B cell (primary cell): ENCODE data around the gene CDRT4. TPM values are rescaled to one million over a fixed set of nuclear protein-coding genes. Genes with fewer than 3 reads are reported as not detected.

Source experiments
- ATAC-seq: fragments of 200-7000 bp; cut with Tn5 transposase; one replicate; pipeline ENCODE4 v1.10.0; 2021; ENCODE audit warnings: low read depth, mild to moderate bottlenecking, moderate number of reproducible peaks, moderate library complexity
- CTCF ChIA-PET: fragments of 350-600 bp; sonication (Branson Sonifier 250); formaldehyde crosslinking; loops from one replicate; lab custom pipeline; 2021; ENCODE audit warnings: antibody characterized with exemption, inconsistent platforms; lab: Charles Lee
- POLR2A ChIA-PET: fragments of 350-600 bp; sonication (Branson Sonifier 250); formaldehyde crosslinking; loops from one replicate; lab custom pipeline; 2021; ENCODE audit warnings: antibody characterized with exemption; lab: Charles Lee
- DNase-seq: peaks from one replicate; pipeline ENCODE4 v3.0.0; 2013
- H2AFZ ChIP-seq: 2 replicates; pipeline ENCODE4 v1.6.1; 2012; ENCODE audit warnings: mild to moderate bottlenecking, low read depth, low read length; ENCODE audit not compliant: insufficient read depth, poor library complexity, severe bottlenecking
- H3K27ac ChIP-seq, 2 donors: 1 replicate in 1 of 2; 2 replicates in 1 of 2; pipeline ENCODE4 v1.5.1; 2012 to 2013; ENCODE audit warnings: low read length in 2 of 2, mild to moderate bottlenecking in 2 of 2, moderate library complexity in 1 of 2
- H3K27me3 ChIP-seq, 4 experiments: fragments of 200-600 bp in 1 of 4; sonication (generic) in 1 of 4; replicated peaks in 1 of 4; 1 replicate in 2 of 4; 2 replicates in 2 of 4; pipeline versions ENCODE4 v1.6.1 to v1.7.0; 2013 to 2016; ENCODE audit warnings: low read length in 3 of 4, mild to moderate bottlenecking in 2 of 4, mixed read lengths in 1 of 4, moderate library complexity in 1 of 4; ENCODE audit not compliant: insufficient read depth in 4 of 4, control insufficient read depth in 3 of 4; ENCODE audit errors: control extremely low read depth in 1 of 4
- H3K36me3 ChIP-seq, 2 experiments: replicated peaks in 1 of 2; 1 replicate in 1 of 2; 2 replicates in 1 of 2; pipeline versions ENCODE4 v1.6.1 to v1.7.1; 2013; ENCODE audit warnings: low read length in 1 of 2; ENCODE audit not compliant: insufficient read depth in 2 of 2, control insufficient read depth in 1 of 2; ENCODE audit errors: control extremely low read depth in 1 of 2, extremely low read depth in 1 of 2
- H3K4me1 ChIP-seq, 2 donors: fragments of 200-600 bp in 1 of 2; sonication (generic) in 1 of 2; 1 replicate in 1 of 2; 2 replicates in 1 of 2; pipeline versions ENCODE4 v1.5.1 to v1.6.1; 2013 to 2017; ENCODE audit warnings: low read length in 2 of 2; ENCODE audit not compliant: control insufficient read depth in 2 of 2, insufficient read depth in 2 of 2
- H3K4me2 ChIP-seq: replicated peaks from 2 replicates; pipeline ENCODE3; 2012; ENCODE audit warnings: mild to moderate bottlenecking, low read depth, low read length; ENCODE audit not compliant: poor library complexity, severe bottlenecking
- H3K4me3 ChIP-seq, 5 experiments: fragments of 200-600 bp in 1 of 5; sonication (generic) in 1 of 5; 1 replicate in 3 of 5; 2 replicates in 2 of 5; pipeline versions ENCODE4 v1.5.1 to v1.7.0; 2011 to 2016; ENCODE audit warnings: low read length in 4 of 5, mild to moderate bottlenecking in 4 of 5, low read depth in 2 of 5, control low read depth in 1 of 5, moderate library complexity in 1 of 5; ENCODE audit not compliant: insufficient read depth in 1 of 5; ENCODE audit errors: control extremely low read depth in 1 of 5, extremely low read depth in 1 of 5
- H3K79me2 ChIP-seq: fragments of 200-600 bp; sonication (generic); one replicate; pipeline ENCODE4 v1.6.0; 2016; ENCODE audit warnings: low read length; ENCODE audit not compliant: control insufficient read depth, insufficient read depth
- H3K9ac ChIP-seq: fragments of 200-600 bp; sonication (generic); 2 replicates; pipeline ENCODE4 v1.6.1; 2017; ENCODE audit warnings: mild to moderate bottlenecking, low read length, moderate library complexity
- H3K9me3 ChIP-seq, 3 donors: one replicate each; pipeline versions ENCODE4 v1.6.1 to v1.7.1; 2013; ENCODE audit warnings: low read length in 2 of 3; ENCODE audit not compliant: control insufficient read depth in 2 of 3, insufficient read depth in 1 of 3; ENCODE audit errors: control extremely low read depth in 1 of 3
- H4K20me1 ChIP-seq: 2 replicates; pipeline ENCODE4 v1.6.0; 2012; ENCODE audit warnings: mild to moderate bottlenecking, low read length; ENCODE audit not compliant: insufficient read depth, control insufficient read depth, poor library complexity, severe bottlenecking
- H3K27ac Mint-ChIP-seq: one replicate; pipeline ENCODE4 v1.8.0; 2021; ENCODE audit warnings: mixed read lengths
- H3K27me3 Mint-ChIP-seq: one replicate; pipeline ENCODE4 v1.8.0; 2021; ENCODE audit warnings: mixed read lengths
- H3K4me1 Mint-ChIP-seq: one replicate; pipeline ENCODE4 v1.8.0; 2021; ENCODE audit warnings: mixed read lengths
- H3K4me3 Mint-ChIP-seq: one replicate; pipeline ENCODE4 v1.8.0; 2021; ENCODE audit warnings: mixed read lengths
- H3K9me3 Mint-ChIP-seq: one replicate; pipeline ENCODE4 v1.8.0; 2022; ENCODE audit warnings: mixed read lengths; ENCODE audit not compliant: insufficient read depth
- CTCF ChIP-seq: fragments of 200-600 bp; IDR thresholded peaks from one replicate; pipeline ENCODE4 v1.8.0; 2022; ENCODE audit warnings: antibody characterized with exemption, mild to moderate bottlenecking
- EZH2 ChIP-seq: IDR thresholded peaks from 2 replicates; pipeline ENCODE4 v1.6.1; 2012; ENCODE audit warnings: borderline replicate concordance, low read depth, mild to moderate bottlenecking, moderate library complexity, low read length; ENCODE audit not compliant: insufficient read depth, poor library complexity, severe bottlenecking
- WGBS: methylation state at CpG from one replicate; pipeline ENCODE4 v1.1.5; 2013; ENCODE audit warnings: missing lambda C conversion rate; ENCODE audit not compliant: insufficient coverage; 5-methylcytosine and 5-hydroxymethylcytosine counted together
- intact Hi-C: fragments of 100-400 bp; cut with micrococcal nuclease; formaldehyde crosslinking; loops from one replicate; pipeline ENCODE4 v1.10.0; 2022
- polyA plus RNA-seq: library from polyadenylated mRNA; depleted of rRNA; stranded (reverse); fragments of >200 nt; gene quantifications from 2 replicates; pipeline ENCODE4 v1.2.3, GENCODE V29; 2012
- total RNA-seq, 2 donors: library from RNA; stranded (reverse); fragments of 120-200 nt in 1 of 2; gene quantifications; 1 replicate in 1 of 2; 2 replicates in 1 of 2; pipeline versions ENCODE4 v1.2.3 to v1.2.4, GENCODE V29; 2013 to 2022

CDRT4 gene
- total and polyA plus RNA-seq, 2 donors (not counting 1 experiment from before 2014, with no cell fraction given): 11.6 to 23.0 TPM

- no peaks in the 10 kb centered on the region for H3K27me3 ChIP-seq
- H2AFZ ChIP-seq: no peak overlapping the region
- no peaks in the 10 kb centered on the region for H3K79me2 ChIP-seq
- POLR2A ChIA-PET: no interaction called here
- no peaks in the 10 kb centered on the region for H3K36me3 ChIP-seq
- H3K9ac ChIP-seq: no peak overlapping the region
- H3K27ac ChIP-seq: no peak overlapping the region
- CTCF ChIA-PET: interaction anchor here (0.8 to 2.0 kb wide), 4 partner anchors 8 to 245 kb away, joined by 3 to 20 read pairs (median 5); no protein-coding TSS in a partner anchor
- H3K4me2 ChIP-seq: no peak overlapping the region
- Mint-ChIP-seq H3K27ac (no peak overlapping the region), H3K9me3 (no peaks in the 10 kb centered on the region), H3K4me1 (peaks cover 14% of the 10 kb centered on the region), H3K4me3 (no peak overlapping the region), H3K27me3 (no peaks in the 10 kb centered on the region)
- ATAC-seq: no peak
- peaks cover 13% of the 10 kb centered on the region in 2 donors for H3K4me1 ChIP-seq
- DNase-seq: no peak
- 85% methylated on average over 2 of the region's 2 CpGs for WGBS
- no peaks in the 10 kb centered on the region for H3K9me3 ChIP-seq
- H3K4me3 ChIP-seq: no peak overlapping the region
- TF ChIP-seq EZH2: no peak
- TF ChIP-seq CTCF: no peak
- H4K20me1 ChIP-seq: no peaks in the 10 kb centered on the region
- intact Hi-C loops: loop anchor here (1.0 to 5.0 kb wide), 2 partner anchors 246 to 1906 kb away; no protein-coding TSS in a partner anchor
Observed at GRCh38 chr17:15503731-15504130, 36.3 kb upstream of the CDRT4 start.

DNA sequence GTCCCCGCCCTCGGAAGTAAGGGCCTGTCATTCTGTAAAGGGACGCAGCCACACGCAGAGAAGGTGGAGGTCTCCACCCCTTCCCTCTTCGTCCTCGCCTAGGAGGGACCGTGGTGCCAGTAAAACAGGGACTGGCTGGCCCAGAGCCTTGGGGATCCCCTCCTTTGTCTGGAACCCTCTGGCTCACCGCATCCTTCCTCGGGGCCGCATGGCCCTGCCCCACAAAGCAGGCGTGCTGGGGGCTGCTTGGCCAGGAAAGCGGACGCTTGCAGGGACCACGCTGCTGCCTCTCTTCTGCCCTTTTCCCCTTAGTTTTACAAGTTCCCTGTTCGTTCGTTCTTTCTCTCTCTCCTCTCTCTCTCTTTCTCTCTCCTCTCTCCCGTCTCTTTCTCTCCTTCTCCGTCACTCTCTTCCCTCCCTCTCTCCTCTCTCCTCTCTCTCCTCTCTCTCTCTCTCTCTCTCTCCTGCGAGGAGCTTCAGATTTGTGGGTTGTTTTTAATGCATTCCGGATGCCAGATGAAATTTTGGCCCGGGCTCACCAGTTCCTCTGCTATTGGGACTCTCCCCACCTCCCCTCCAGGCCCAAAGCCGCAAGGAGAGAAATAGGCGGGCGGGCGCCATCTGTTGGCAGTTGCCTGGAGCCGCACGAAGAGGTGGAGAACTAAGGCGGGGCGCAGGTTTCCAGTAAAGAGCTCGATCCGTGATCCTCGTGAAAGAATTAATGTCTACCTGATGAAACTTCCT is 35.1 kb upstream of the CDRT4 start:
- intact Hi-C loops: loop anchor here (1.0 to 5.0 kb wide), 2 partner anchors 245 to 1905 kb away; no protein-coding TSS in a partner anchor
- no peaks in the 10 kb centered on the region for H3K27me3 ChIP-seq
- peak overlapping the region in 2 of 5 experiments; percentile 18 to 22 for H3K4me3 ChIP-seq
- CTCF ChIA-PET: interaction anchor here (0.6 to 2.0 kb wide), 10 partner anchors 9 to 1909 kb away, joined by 3 to 20 read pairs (median 4); no protein-coding TSS in a partner anchor
- H3K4me1 Mint-ChIP-seq: peaks cover 14% of the 10 kb centered on the region
- peak overlapping the region; percentile 65 for H3K4me2 ChIP-seq
- peak overlapping the region; percentile 69 for H2AFZ ChIP-seq
- H3K79me2 ChIP-seq: no peaks in the 10 kb centered on the region
- no peaks in the 10 kb centered on the region for H3K9me3 ChIP-seq
- DNase-seq: peak; percentile 71
- no peak overlapping the region for H3K27ac ChIP-seq
- peaks cover 13% of the 10 kb centered on the region in 2 donors for H3K4me1 ChIP-seq
- H3K9me3 Mint-ChIP-seq: no peaks in the 10 kb centered on the region
- peak overlapping the region; percentile 44 for H3K9ac ChIP-seq
- POLR2A ChIA-PET: no interaction called here
- 27% methylated on average over 27 of the region's 32 CpGs for WGBS
- H3K27ac Mint-ChIP-seq: no peak overlapping the region
- ATAC-seq: peak; percentile 91
- no peaks in the 10 kb centered on the region for H3K27me3 Mint-ChIP-seq
- H4K20me1 ChIP-seq: no peaks in the 10 kb centered on the region
- peak overlapping the region; percentile 69 for H3K4me3 Mint-ChIP-seq
- no peaks in the 10 kb centered on the region for H3K36me3 ChIP-seq
- TF ChIP-seq CTCF (peak; percentile 83), EZH2 (no peak)
